Ascending aorta (tissue), 2 donors: Measurements from ENCODE around the gene NLRC3. TPM values are rescaled to one million over a fixed set of nuclear protein-coding genes. Genes with fewer than 3 reads are reported as not detected.

ENCODE experiments used
- DNase-seq, 2 donors: peaks; one replicate each; pipeline ENCODE4 v3.0.0-alpha.2; 2019; ENCODE audit warnings: low spot score in 2 of 2
- H3K27ac ChIP-seq, 2 donors: fragments of 200-600 bp; sonication (generic); one replicate each; pipeline ENCODE4 v1.5.1; 2016 to 2017; ENCODE audit warnings: mild to moderate bottlenecking in 1 of 2
- H3K27me3 ChIP-seq: fragments of 200-600 bp; sonication (generic); one replicate; pipeline ENCODE4 v1.5.1; 2017
- H3K36me3 ChIP-seq, 2 donors: fragments of 200-600 bp; sonication (generic); one replicate each; pipeline ENCODE4 v1.5.1; 2016
- H3K4me1 ChIP-seq, 2 donors: fragments of 200-600 bp; sonication (generic); one replicate each; pipeline ENCODE4 v1.5.1; 2016 to 2017; ENCODE audit warnings: mild to moderate bottlenecking in 1 of 2
- H3K4me3 ChIP-seq, 2 donors: fragments of 200-600 bp; sonication (generic); one replicate each; pipeline ENCODE4 v1.5.1; 2016 to 2017; ENCODE audit warnings: mild to moderate bottlenecking in 1 of 2
- H3K9me3 ChIP-seq, 2 donors: fragments of 200-600 bp; sonication (generic); one replicate each; pipeline ENCODE4 v1.5.1; 2016
- intact Hi-C: fragments of 100-400 bp; cut with DNase I; formaldehyde crosslinking; loops from one replicate; pipeline ENCODE4 v1.15.1; 2023
- total RNA-seq: library from RNA; depleted of rRNA; stranded (reverse); fragments of >200 nt; gene quantifications from one replicate; pipeline ENCODE4 v1.1.0, GENCODE V29; 2016
- TF ChIP-seq, protein P1 (sequence below), 3 experiments: fragments of 200-600 bp in 2 of 3; fragments of 450-650 bp in 1 of 3; sonication (generic) in 2 of 3; IDR thresholded peaks; one replicate each; pipeline ENCODE4 v1.5.1; 2016 to 2019; ENCODE audit warnings: antibody characterized with exemption in 3 of 3, mild to moderate bottlenecking in 1 of 3, moderate library complexity in 1 of 3

Gene NLRC3
- total RNA-seq, 1 donor from 2014 or later: 2.1 TPM

DNA sequence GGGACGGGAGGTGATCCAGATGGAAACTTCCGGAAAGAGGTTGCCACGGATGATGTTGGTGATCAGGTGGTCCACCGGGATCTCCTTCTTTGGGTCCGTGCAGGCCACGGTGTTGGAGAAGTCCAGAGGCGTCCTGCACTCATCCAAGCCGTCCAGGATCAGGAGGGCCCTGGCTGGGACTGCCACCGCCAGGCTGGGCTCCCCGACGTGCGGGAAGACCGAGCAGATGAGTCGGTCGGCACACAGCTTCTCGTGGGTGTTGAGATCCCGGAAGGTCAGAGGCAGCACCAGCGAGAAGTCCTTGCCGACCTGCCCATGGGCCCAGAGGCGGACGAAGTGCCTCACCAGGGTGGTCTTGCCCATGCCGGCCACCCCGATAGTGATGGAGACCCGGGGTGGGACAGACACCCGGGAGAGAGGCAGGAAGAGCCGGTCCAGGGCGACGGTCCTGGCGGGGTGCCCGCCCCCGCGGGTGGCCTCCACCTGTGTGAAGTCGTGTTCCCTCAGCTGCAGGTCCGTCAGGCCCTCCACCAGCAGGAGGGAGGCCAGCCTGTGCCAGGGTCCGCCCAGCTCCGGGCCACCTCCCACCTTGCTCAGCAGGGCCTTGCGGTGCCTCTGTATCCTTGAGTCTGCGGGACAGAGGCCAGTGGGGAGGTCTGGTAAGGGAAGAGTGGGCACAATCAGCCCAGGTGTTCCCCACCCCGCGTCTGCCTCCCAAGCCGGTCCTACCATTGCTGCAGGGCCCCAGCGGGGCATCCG is 12.9 kb downstream of the NLRC3 start:
- no peak for DNase-seq
- Histone ChIP-seq H3K27me3 (no peaks in the 10 kb centered on the region), H3K9me3 (no peaks in the 10 kb centered on the region), H3K27ac (no peak overlapping the region), H3K36me3 (no peaks in the 10 kb centered on the region), H3K4me3 (no peak overlapping the region), H3K4me1 (no peaks in the 10 kb centered on the region)
- intact Hi-C loops: no loop called here
- TF ChIP-seq, protein P1, sequence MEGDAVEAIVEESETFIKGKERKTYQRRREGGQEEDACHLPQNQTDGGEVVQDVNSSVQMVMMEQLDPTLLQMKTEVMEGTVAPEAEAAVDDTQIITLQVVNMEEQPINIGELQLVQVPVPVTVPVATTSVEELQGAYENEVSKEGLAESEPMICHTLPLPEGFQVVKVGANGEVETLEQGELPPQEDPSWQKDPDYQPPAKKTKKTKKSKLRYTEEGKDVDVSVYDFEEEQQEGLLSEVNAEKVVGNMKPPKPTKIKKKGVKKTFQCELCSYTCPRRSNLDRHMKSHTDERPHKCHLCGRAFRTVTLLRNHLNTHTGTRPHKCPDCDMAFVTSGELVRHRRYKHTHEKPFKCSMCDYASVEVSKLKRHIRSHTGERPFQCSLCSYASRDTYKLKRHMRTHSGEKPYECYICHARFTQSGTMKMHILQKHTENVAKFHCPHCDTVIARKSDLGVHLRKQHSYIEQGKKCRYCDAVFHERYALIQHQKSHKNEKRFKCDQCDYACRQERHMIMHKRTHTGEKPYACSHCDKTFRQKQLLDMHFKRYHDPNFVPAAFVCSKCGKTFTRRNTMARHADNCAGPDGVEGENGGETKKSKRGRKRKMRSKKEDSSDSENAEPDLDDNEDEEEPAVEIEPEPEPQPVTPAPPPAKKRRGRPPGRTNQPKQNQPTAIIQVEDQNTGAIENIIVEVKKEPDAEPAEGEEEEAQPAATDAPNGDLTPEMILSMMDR (IDR thresholded peaks at IDR 0.05): no peak

DNA sequence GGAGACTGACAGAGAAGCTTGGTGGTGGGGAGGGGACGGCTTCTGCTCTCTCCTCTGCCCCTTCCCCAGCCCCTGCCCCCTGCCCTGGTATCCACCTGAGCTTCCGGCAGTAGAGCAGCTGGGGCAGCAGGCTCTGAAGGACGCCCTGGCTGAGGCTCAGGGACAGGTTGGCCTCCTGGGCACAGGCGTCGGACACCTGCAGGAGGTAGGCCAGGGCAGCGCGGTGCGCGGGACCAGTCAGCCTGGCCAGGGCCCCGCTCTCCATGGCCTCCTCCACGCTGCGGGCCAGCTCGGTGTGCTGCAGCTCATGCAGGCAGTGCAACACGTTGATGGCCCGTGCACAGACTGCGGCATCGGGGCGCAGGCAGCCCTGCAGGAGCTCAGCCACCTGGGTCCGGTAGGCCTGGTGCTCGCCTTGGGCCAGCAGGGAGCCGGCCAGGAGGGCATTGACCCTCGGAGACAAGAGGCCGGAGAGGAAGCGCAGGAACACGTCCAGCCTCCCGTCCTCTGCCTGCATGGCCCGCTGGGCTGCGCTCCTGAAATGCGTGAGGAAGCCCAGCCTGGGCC is 14.2 kb downstream of the NLRC3 start:
- Histone ChIP-seq H3K4me3 (no peak overlapping the region), H3K9me3 (no peaks in the 10 kb centered on the region), H3K27ac (no peak overlapping the region), H3K4me1 (no peaks in the 10 kb centered on the region), H3K27me3 (no peaks in the 10 kb centered on the region), H3K36me3 (no peaks in the 10 kb centered on the region)
- DNase-seq: no peak
- TF ChIP-seq, protein P1 (IDR thresholded peaks at IDR 0.05): no peak
- intact Hi-C loops: no loop called here

DNA sequence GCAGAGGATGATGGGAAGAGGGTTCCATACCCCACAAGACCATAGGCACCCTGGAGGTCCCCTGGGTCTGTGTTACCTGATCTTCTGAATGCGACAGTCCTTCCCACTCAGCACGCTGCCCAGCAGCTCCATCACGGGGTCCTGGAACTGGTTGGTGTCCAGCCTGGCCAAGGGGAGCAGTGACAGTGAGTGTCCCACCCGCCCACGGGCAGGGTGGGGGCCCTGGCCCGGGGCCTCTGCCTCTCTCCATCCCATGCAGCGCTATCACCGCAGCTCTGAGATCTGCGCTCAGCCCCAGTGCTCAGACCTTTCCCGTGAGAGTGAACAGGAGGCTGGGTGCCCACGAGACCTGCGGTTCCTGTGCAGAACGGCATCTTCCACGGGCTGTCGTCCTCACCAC is 15.6 kb downstream of the NLRC3 start:
- Histone ChIP-seq H3K36me3 (no peaks in the 10 kb centered on the region), H3K27me3 (no peaks in the 10 kb centered on the region), H3K4me1 (no peaks in the 10 kb centered on the region), H3K4me3 (no peak overlapping the region), H3K9me3 (no peaks in the 10 kb centered on the region), H3K27ac (no peak overlapping the region)
- no peak for DNase-seq
- TF ChIP-seq, protein P1 (IDR thresholded peaks at IDR 0.05): no peak
- intact Hi-C loops: no loop called here

DNA sequence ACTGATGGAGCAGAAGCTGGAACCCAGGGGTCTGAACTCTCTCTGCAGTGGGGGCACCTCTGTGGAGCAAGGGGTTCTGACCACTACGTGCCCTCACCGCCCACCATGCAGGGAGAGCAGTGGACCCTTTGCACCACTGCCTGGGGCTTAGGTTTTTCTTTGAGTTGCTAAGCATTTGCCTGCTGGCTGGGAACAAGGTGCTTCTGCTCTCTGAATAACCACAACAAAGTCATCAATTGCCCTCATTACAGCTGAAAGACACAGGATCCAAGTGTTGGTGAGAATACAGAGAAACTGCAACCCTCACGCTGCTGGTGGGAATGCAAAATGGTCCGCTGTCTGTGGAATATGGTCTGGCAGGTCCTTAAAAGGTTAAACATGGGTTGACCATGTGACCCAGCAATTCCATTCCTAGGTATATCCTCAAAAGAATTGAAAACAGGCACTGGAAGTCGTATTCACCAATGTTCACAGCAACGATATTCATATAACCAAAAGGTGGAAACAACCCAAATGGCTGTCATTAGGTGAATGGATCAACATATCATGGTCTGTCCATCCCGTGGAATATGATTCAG is 22.8 kb downstream of the NLRC3 start:
- intact Hi-C loops: no loop called here
- no peaks in the 10 kb centered on the region for H3K9me3 ChIP-seq

DNA sequence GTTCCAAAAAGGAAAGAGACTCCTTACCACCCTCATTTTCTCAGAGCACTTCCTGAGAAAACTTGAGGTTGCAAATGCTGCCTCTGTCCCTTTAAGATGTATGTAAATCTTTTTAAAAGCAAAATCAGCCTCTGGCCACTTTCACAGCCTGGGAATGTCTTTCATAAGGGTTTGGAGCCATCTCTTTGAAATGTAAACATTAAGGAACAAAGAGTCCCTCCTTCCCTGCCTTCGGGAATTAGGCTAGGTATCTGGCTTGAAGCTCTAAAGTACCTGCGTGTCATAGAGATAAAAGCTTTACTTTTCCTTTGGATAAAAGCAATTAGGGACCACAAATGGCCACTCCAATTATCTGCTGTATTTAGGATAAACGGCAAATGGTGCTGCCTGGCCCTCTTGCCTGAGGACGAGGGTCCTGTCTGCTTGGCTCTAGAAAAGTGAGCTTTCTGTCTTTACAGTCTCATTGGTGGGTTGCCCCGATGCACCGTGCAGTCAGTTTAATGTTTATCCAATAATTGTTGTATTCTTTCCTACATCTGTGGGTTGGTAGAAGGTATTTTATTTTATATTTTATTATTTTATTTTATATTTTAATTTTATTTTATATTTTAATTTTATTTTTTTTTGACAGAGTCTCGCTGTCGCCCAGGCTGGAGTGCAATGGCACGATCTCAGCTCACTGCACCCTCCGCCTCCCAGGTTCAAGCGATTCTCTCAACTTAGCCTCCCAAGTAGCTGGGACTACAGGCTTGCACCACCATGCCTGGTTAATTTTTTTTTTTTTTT is 23.9 kb downstream of the NLRC3 start:
- Histone ChIP-seq H3K4me1 (no peaks in the 10 kb centered on the region), H3K4me3 (no peak overlapping the region), H3K9me3 (no peaks in the 10 kb centered on the region), H3K36me3 (no peaks in the 10 kb centered on the region), H3K27ac (no peak overlapping the region), H3K27me3 (no peaks in the 10 kb centered on the region)
- intact Hi-C loops: no loop called here
- TF ChIP-seq, protein P1 (IDR thresholded peaks at IDR 0.05): no peak
- no peak for DNase-seq

More for the DNA sequence above, 22.8 kb downstream of the NLRC3 start:
- TF ChIP-seq, protein P1 (IDR thresholded peaks at IDR 0.05): no peak
- no peaks in the 10 kb centered on the region for H3K27me3 ChIP-seq
- H3K4me3 ChIP-seq: no peak overlapping the region
- no peaks in the 10 kb centered on the region for H3K36me3 ChIP-seq
- H3K27ac ChIP-seq: no peak overlapping the region
- no peaks in the 10 kb centered on the region for H3K4me1 ChIP-seq
- no peak for DNase-seq
